ENCODE data around the gene RASGRF1.
"Not testable (repeated sequence)": the region's sequence is repeated elsewhere in the genome, so short reads cannot be mapped to it uniquely, and the experiment has no call there.

Gene RASGRF1

DNA sequence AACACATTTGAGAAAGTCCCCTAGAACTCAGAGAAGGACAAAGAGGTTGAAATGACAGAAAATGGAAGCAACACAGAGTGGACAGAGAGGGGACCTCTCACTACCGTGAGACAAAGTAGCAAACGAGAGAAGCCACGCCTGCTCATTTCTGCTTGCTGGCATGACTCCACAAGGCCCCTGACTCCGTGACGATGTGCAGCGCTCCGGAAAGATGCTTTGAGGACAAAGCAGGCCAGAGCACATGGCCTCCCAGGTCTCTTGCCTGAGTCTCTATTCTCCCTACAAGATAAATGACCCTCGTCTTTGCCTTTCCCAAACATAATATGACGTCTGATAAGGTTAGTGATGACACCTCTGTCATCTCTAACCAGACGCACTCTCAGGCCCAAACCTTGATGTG is 81.9 kb downstream of the RASGRF1 start:
- no peak for DNase-seq (ENCODE audit: low read depth)

DNA sequence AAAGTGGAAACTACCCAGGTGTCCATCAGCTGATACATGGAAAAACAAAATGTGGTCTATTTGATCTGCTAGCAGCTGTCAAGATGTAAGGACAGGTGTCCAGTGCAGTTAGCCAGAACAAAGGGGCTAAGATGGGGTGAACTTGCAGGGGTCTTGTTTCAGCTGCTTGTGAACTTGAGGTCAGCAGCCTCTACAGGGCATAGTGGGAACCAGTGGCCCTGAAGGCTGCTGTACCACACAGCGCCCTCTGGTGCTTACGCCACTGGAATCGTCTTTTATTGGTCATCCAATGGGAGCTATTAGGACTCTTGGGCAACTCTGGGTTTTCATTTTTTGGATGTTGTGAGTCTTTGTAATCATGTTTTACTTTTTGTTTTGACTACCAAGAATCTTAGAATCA is 83.5 kb downstream of the RASGRF1 start:
- no peak for DNase-seq (ENCODE audit: low read depth)

DNA sequence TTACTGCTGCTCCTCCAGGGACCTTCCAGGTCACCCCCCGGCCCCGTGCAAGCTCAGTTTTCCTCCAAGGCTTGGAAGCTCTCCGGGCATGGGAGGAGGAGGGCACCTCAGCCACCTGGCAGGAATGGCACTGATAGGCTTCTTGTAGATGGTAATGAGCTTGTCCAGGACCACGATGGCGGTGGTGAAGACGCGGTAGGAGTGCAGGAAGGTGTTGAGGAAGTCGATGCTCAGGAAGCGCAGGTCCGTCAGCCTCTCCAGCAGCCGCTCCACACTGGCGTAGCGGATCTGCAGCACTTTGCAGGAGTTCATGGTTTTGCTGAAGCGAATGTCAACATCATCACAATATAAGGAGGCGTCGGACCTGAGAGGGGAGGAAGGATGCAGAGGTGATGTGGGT is 84.5 kb downstream of the RASGRF1 start:
- DNase-seq (ENCODE audit: low read depth), result no peak

DNA sequence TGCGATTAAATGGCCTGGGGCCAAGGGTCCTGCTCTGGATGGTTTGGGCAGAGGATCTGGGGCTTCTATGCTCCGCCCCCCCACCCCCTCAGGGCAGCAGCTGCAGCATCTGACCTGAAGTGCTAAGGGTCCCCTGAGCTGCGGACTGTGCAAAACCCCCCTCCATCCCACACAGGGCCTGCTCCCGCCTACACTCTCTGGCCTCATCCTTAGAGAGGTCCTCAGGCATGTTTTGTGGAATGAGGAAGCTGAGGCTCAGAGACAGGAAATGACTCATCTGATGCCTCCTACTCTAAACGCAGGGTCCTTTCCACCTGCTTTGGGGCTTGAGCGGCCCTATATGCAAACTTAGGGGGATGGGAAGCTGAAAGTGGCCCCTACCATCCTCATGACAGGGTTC is 86.2 kb downstream of the RASGRF1 start:
- no peak for DNase-seq (ENCODE audit: low read depth)

DNA sequence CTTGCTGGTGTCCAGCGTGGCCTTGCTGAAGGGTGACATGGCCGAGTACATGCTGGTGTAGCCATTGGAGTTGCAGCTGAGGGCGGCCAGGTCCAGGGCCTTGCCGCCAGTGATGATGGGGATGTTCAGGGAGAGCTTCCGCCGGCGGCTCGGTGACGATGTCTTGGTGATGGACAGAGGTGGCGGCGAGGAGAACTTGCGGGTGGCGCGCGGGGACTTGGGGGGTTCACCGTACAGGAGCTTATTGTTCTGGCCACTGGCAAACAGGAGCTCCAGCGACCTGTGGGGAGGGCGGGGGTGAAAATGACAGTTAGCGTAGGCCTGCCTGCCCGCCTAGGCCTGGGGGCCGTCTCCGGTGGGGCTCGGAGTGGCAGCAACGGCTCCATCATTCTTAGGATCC is 86.7 kb downstream of the RASGRF1 start:
- DNase-seq (ENCODE audit: low read depth), result no peak

DNA sequence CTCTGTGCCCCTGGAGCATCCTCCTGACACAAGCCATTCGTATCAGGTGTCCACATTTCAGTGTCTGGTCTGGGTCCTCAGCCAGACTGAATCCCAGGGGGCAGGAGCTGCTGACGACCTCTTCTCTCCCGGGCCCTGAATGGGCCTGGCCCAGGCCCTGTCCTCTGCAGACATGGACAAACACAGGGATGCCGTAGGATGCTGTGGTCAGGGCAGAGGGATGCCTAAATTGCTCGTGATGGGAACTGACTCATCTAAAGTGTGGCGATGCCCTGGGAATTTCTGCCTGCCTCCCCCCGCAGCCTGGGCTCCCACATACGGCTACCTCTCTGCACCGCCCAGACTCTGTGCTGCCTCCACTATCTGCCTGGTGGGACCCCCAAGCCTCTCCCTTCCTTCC is 87.3 kb downstream of the RASGRF1 start:
- no peak for DNase-seq (ENCODE audit: low read depth)

DNA sequence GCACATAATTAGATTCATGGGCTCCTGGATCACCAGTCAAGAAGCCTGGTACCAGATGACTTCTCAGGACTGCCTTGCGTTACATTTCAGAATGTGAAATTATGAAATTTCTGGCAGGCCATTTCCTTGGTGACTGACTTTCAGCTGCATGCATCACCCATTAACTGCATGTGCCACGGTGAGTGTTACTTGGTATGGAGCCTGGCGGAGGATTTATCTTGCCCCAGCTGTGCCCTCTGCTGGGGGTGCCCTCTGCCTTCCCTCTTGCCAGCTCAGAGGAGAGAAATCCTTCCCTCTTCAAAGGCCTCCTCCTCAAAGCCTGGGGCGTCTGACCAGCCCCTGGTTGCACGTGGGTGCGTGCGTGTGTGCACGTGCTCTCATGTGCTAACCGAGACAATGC is 88.0 kb downstream of the RASGRF1 start:
- DNase-seq (ENCODE audit: low read depth), result no peak

DNA sequence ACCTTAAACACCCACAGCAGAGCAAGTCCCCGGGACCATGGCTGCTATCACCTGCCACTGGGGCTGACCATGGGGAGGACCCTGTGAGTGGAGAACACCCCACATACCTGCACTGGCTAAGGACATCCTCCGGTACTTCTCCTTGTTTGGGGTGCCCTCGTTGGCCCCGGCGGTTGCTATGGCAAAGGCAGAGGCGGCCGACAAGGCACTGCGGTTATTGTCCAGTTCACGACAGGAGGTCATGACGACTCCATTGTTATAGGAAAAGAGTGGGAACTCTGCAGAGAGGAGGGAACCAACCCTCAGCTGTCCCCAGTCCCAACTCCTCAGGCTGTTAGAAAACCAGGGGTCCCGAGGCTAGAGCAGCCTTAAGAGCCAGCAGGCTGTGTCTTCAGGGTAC is 90.9 kb downstream of the RASGRF1 start:
- no peak for DNase-seq (ENCODE audit: low read depth)

DNA sequence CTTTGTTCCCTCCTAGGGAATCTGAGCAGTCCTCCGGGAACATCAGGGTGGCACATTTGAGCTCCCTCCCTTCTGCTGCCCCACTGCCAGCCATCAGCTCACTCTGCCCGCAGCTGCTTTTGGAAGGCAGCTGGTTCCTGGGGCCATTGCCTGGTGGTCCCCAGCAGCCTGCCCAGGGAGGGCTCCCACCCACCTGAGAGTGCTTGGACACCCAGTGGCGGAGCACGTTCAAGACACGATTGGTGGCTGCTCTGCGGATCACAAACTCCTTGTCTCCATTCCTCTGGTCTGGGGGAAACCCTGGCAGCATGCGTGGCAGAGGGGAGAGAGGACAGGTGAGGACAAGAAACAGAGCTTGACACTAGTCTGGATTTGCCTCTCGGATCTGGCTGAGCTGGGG is 92.1 kb downstream of the RASGRF1 start:
- no peak for DNase-seq (ENCODE audit: low read depth)

DNA sequence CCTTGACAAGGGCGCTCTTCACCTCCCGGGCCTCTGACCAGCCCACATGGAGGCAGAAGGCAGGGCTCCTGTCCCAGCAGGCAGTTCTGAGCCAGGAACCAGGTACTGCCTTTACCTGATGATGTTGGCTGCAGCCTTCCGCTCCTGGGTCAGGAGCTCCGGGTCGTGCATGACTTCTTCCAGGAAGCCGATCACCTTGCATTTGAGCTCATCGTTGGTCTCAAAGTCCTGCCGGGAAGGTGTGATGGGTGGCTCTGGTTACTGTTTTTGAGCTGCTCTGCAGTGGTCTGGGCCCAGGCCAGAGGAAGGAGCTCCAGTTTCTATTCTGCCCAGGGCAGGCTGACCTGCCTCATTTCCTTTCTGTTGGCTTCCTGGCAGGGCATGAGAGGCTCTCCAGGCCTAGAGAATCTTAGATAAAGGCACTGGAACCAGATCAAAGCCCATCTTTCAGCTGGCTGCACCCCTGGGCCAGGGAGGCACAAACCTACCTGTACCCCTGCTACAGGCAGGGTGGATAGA is 92.5 kb downstream of the RASGRF1 start:
- DNase-seq (ENCODE audit: low read depth), result no peak

DNA sequence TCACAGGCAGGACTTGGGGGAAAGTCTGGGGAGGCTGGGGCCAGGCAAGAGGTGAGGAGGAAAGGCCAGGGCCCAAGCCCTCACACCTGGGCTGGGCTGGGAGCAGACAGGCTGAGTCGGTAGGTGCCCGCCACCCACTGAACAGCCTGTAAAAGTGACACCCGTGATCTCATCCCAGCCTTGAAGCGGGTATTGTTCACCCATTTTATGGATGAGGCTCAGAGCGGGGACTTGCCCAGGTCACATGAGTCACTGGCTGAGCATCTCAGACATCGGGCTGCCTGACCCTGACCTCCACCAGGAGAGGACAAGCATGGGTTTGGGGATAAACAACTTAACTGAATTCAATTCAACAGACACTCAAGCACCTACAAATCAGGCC is 93.7 kb downstream of the RASGRF1 start:
- no peak for DNase-seq (ENCODE audit: low read depth)

DNA sequence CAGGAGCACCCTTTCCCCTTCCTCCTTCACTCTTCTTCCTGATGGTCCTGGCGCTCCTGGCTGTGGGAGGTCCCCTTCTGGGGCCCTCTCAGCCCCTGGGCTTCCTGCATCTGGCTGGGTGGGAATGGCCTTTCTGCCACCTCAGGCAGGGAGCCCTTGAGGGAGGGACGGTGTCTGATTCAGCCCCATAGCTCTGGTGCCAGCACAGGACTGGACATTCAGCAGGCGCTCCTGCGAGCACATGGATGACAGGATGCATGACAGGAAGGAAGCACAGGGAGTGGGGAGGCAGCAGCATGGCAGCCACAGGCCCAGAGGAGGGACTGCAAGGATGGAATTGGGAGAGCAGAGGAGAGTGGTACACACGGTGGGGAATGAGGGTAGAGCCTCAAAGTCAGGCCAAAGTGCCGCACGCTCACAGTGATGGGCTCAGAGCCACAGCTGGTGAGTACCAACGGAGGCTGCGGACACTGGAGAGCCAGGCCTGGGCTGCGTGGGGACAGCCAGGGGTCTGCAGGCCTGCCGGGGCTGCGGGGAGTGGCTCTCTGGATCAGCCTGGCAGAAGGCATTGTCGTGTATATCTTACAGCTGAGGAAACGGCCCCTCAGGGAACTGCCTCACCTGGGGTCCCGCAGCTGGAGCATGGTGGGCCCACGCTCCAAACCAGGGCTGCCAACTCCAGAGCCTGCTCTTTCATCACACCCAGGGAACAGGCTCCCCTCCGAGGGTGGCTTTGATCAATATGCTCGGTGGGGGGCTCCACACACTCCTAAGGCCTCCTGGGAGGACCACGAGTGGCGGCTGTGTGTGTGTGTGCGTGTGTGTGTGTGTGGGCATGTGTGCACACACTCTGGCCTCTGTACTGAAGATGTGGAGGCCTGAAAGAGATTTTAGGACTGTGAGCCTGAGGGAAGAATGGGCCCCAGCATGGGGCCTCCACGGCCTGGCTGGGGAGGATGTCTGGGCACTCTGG is 94.4 kb downstream of the RASGRF1 start:
- no peak for DNase-seq (ENCODE audit: low read depth)

DNA sequence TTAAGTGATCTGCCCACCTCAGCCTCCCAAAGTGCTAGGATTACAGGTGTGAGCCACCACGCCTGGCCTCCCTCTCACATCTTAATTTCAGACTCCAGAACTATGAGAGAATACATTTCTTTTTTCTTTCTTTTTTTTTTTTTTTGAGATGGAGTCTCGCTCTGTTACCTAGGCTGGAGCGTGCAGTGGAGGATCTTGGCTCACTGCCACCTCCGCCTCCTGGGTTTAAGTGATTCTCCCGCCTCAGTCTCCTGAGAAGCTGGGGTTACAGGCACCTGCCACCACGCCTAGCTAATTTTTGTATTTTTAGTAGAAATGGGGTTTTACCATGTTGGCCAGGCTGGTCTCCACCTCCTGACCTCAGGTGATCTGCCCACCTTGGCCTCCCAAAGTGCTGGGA is 95.4 kb downstream of the RASGRF1 start:
- DNase-seq (ENCODE audit: low read depth), result not testable (repeated sequence)

DNA sequence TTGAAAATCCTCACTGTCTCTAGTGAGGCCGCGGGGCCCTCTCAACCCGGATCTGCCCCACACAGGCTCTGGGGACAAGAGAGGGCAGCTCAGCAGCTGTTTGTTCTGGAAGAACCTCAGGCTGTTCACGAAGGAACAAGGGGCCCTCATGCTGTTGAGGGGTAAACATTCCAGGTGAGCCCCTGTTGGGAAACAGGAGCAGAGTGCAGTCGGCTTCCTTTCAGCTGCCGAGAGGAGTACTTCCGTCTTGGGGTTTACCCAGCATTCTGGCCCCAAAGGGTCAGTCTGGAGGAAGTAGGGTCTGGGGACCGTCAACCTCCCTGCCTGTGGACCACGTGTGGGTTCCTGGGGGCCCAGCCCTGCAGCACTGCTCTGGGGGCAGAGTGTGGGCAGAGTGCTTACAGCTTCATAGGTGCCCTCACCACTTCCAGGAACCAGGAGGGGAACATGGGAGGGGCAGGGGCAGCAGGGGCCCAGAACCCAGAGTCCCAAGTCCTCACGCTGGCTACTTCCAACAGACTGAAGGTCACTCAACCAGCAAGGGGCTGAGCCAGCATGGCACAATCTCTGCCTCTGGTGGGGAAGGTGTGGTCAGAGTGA is 96.5 kb downstream of the RASGRF1 start:
- DNase-seq (ENCODE audit: low read depth), result no peak

DNA sequence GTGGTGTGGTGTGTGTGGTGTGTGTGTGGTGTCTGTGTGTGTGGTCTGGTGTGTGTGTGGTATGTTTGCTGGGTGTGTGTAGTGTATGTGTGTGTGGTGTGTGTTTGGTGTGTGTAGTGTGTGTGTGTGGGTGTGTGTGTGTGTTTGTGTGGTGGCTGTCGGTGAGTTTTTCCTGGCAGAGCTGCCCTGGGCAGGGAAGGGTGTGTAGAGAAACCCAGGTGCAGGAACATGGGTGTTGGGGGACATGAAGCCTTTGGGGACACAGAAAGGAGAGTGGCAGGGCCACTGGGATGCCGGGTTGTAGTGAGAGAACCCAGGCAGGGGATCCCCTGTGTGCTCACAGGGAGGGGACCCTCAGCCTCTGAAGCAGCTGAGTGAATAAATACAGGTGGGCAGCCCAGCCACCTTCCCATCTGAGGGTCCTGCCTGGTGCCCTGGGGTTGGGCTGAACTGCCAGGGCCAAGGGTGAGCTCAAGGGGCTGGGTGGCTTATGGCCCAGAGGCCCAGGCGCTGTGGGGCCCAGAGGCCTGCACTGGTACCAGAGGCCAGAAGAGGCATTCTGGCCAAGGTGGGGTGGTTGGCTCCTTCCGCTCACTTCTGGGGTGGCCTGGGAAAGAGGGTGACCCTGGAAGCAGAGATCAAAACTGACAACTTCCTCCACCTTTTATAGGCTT is 97.2 kb downstream of the RASGRF1 start:
- no peak for DNase-seq (ENCODE audit: low read depth)

DNA sequence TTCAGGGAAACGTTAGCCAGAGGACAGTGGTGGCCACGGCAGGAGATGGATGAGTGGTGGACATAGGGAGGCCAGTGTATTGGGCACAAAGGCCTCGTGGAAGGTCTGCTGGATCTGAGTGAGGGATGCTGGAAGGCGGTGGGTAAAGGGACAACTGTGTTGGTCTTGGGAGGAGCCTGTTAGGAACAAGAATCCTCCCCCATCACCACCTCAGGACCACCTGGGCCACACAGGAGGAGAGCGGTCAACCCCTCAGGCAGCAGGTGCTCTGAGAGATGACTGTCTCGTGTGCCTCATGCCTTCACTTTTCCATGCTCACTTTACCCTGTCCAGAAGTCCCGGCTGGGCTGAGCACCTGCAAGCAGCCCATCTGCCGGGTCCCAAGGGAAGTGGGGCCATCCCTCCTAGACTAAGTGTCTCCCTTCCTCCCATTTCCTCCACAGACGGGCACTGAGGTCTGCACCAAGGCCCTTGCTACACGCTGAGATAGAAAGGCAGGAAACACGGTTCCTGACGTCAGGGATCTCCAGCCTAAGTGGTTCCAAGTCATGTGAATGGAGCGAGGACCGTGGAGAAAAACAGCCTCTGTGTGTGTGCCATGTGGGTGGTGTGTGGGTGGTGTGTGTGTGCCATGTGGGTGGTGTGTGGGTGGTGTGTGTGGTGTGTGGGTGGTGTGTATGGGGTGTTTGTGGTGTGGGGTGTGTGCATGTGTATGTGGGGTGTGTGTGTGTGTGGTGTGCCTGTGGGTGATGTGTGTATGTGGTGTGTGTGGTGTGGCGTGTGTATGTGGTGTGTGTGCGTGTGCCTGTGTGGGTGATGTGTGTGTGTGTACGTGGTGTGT is 97.9 kb downstream of the RASGRF1 start:
- DNase-seq (ENCODE audit: low read depth), result no peak

DNA sequence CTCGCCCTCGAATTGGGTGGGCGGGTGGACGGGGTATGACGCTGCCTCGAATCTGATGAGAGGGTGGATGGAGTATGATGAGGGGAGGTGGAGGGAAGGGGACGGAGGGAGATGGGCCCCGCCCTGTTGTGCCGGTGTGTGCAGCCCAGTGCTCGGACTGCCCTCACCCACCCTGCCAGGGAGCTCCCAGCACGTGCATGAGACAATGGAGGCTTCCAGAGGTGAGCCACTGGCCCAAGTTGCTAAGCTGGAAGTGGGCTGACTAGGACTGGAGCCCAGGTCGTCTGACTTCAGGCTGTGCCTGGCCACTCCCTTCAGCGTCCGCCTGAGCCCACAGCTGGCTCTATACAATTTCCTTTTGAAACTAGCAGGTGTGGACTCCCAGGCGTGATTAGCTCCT is 98.7 kb downstream of the RASGRF1 start:
- no peak for DNase-seq (ENCODE audit: low read depth)

DNA sequence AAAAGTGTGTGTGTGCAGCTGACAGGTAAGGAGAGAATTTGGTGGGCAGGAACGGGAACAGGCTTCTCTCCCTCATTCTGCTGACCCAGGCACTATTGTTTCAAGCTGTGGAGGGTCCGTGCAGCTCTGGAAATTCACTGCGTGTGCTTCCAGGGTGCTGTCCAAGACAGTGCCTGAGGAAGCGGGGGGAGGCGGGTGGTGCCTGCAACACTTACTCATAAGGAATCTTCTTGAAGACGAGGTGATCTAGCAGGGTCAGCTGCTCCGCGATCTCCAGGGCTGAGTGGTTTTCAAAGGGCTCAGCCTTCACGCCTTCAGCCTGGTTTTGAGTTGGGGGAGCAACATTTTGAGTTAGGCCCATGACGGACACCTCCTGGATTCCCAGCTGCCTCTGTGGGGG is 99.1 kb downstream of the RASGRF1 start:
- no peak for DNase-seq (ENCODE audit: low read depth)

DNA sequence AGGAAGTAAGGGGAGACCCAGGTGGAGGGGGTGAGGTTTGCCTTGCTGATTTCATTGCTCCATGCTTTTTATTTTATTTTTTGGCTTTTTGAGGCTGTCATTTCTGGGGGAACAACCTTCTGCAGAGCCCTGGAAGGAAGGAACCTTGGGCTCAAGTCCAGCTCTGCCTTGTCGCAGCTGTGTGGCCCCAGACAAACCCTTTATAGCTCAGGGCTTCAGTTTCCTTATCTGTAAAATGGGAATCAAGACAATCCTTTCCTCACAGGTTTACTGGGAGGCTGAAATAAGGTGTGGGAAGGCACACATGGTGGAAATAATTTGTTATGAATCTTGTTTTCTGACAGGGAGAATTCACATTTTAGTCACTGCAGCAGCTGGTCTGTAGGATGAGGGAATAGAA is 100.3 kb downstream of the RASGRF1 start:
- no peak for DNase-seq (ENCODE audit: low read depth)

DNA sequence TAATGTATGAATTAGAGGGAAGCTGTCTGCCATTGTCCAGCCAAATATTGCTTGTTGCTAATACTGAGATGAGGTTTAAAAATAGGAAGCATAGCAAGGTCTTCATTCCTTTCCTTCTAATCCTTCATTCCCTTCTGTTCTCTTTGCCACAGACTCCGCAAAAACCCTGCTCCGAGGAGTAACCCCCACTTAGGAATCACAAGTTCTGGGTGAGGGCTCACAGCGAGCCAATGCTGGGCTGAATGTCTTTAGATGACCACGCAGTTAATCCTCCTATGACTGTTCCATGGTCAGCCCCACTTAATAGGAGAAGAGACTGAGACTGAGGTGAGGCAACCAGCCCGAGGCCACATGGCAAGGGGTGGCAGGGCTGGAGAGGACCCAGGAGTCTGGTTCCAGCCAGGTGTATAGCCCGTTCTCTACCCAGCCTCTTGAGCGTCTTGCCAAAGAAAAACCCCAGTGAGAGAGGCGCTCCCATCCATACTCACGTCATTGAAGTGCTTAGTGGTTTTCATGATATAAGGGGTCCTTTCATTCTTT is 100.8 kb downstream of the RASGRF1 start:
- no peak for DNase-seq (ENCODE audit: low read depth)

DNA sequence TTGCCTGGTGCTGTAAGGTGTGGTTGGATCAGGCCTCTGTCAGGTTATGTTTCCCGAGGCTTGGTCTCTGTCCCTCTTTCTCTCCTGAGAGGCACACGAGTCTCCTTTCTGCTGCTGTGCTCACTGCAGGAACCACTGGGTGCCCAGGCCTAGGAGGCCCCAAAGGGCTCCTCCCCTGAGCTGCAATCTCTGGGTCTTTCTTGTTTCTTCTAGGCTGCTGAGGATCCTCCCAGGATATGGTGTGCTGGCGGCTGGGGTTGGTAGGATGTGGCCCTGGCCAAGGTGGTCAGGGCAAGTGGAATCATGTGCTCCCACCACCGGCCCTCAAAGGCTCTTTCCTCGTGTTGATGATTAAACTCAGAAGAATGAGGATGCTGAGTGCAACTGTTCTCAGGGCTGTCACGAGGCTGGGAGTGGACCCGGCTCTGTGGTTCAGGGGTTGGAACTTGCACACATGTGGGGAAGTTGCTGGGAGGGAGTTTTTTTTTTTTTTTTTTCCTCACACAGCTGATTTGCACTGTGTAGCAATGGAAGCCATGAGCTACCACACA is 102.1 kb downstream of the RASGRF1 start:
- DNase-seq (ENCODE audit: low read depth), result no peak
